Vagina (tissue), 2 donors: ENCODE measurements around the gene TBX4.

Source experiments
- POLR2A ChIP-seq, 2 donors: fragments of 450-650 bp; IDR thresholded peaks; one replicate each; pipeline ENCODE4 v1.6.1; 2017; ENCODE audit warnings: antibody characterized with exemption in 2 of 2, mild to moderate bottlenecking in 2 of 2, moderate library complexity in 2 of 2
- POLR2AphosphoS5 ChIP-seq, 2 donors: sonication (generic); formaldehyde crosslinking; IDR thresholded peaks; one replicate each; pipeline ENCODE4 v1.9.0; 2017; ENCODE audit warnings: antibody characterized with exemption in 2 of 2, mild to moderate bottlenecking in 2 of 2, low read depth in 1 of 2; ENCODE audit not compliant: insufficient read depth in 1 of 2

DNA sequence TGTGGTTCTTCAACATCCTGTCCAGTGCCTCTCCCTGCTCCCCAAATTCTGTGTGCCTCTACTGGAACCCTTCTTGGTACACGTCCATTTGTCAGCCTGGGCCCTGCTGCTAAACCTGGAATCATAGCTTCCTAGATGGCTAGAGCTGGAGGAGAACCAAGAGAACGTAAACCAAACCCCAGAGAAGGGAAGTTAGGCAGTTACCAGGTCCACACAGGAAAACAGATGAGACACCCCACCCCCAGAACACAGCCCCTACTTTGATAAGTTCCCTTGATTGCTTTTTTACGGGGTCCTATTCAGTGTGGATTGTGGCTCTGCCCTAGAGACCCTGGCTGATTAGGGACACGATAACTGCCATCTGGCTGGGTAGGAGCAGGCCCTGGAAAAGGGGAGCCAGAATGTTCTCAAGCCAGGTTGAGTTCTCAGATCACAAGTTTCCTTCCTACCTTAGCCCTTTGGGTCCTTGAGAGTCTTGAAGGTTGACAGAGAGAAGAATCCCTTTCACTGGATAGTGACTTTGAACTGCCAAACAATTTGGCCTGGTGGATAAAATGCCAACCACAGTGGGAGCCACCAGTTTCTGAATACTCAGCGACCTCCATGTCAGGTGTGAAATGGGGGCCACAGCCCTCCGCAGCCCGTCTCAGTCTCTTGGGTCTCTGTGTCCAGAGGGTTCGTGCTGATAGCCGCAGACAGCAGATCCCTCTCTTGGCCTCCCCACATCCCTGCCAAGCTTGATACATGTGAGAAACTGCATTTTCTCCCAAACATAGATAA, 7.9 kb downstream of the TBX4 start:
- no peak for TF ChIP-seq POLR2A (IDR thresholded peaks at IDR 0.05)
- no peak for TF ChIP-seq POLR2AphosphoS5 (IDR thresholded peaks at IDR 0.05; ENCODE audit: insufficient read depth in 1 of 2, low read depth in 1 of 2)
